Measurements from ENCODE around the gene ADTRP. TPM values are rescaled to one million over a fixed set of nuclear protein-coding genes. Genes with fewer than 3 reads are reported as not detected.

The ADTRP gene
- total RNA-seq, 2 donors from 2014 or later = 56.6 to 79.9 TPM

GRCh38 chr6:11714798-11715285, 63.8 kb downstream of the ADTRP start:
- no peak for TF ChIP-seq CTCF (IDR thresholded peaks at IDR 0.05)
- intact Hi-C loops (cut with DNase I) = no loop called here
- Histone ChIP-seq H3K9ac (ENCODE audit: low read depth in 2 of 2, low read length in 2 of 2) (no peak overlapping the region), H3K27ac (no peak overlapping the region), H3K36me3 (no peaks in the 10 kb centered on the region), H3K4me1 (no peaks in the 10 kb centered on the region), H3K4me3 (no peak overlapping the region), H3K9me3 (no peaks in the 10 kb centered on the region), H3K27me3 (no peaks in the 10 kb centered on the region)
- no peak for DNase-seq

DNA sequence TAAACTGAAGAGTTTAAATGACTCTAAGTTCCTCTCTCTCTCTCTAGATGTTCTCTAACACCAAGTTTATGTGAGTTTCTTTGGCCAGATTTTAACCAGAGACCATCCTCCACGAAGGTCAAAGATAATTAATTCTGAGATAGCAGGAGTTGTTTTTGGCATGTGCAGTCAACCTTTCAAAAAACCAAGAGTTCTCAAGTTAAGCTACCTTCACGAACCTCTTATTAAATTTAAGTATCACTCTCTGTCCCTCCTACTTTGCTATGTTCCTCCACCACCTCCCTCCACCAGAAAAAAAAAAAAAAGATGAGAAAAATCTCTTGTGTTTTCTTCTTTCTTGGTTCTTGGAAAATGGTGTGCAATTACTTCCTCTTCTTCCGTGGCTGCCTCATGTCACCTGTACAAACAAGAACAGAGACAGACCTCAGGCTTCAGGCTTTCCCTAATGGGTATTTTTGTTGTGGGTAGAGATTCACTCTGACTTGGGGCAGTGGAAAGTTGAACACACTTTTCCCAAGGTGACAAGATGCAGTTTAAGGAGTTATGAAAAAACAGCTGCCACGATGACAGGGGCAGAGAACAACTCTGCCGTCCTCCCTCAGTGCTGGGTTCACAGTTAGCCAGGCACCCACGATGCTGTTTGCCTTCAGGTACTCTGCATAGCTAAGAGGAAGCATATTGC, 64.3 kb downstream of the ADTRP start:
- Histone ChIP-seq H3K27ac (no peak overlapping the region), H3K9ac (ENCODE audit: low read depth in 2 of 2, low read length in 2 of 2) (no peak overlapping the region), H3K36me3 (no peaks in the 10 kb centered on the region), H3K9me3 (no peaks in the 10 kb centered on the region), H3K27me3 (no peaks in the 10 kb centered on the region), H3K4me3 (no peak overlapping the region), H3K4me1 (no peaks in the 10 kb centered on the region)
- TF ChIP-seq CTCF (IDR thresholded peaks at IDR 0.05) = no peak
- intact Hi-C loops (cut with DNase I) = no loop called here
- peak; percentile 10 for DNase-seq

DNA sequence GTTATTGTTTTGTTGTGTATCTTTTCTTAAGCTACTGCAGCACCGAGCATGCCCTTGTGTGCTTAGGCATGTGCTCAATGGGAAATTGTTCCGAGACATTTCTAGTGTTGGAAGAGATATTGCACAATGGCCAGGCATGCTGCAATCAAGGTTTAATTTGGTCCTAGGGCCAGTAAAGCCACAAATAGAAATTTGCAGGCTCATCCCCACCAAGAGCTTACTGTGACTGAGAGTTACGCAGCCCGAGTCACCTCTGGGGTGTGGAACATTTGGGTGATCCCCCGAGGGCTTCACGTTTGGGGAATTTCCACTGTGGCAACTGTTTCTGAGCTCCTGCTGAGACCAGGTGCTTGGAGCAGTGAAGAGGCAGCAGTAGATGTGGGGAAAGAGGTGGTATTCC, 65.8 kb downstream of the ADTRP start:
- Histone ChIP-seq H3K4me3 (no peak overlapping the region), H3K9ac (ENCODE audit: low read depth in 2 of 2, low read length in 2 of 2) (no peak overlapping the region), H3K36me3 (no peaks in the 10 kb centered on the region), H3K27ac (no peak overlapping the region), H3K9me3 (no peaks in the 10 kb centered on the region), H3K27me3 (no peaks in the 10 kb centered on the region), H3K4me1 (no peaks in the 10 kb centered on the region)
- intact Hi-C loops (cut with DNase I) = no loop called here
- no peak for TF ChIP-seq CTCF (IDR thresholded peaks at IDR 0.05)
- peak; percentile 16 for DNase-seq

GRCh38 chr6:11711984-11712711, 66.5 kb downstream of the ADTRP start:
- no peak overlapping the region for H3K4me3 ChIP-seq
- no peak overlapping the region for H3K9ac ChIP-seq (ENCODE audit: low read depth in 2 of 2, low read length in 2 of 2)
- no peaks in the 10 kb centered on the region for H3K27me3 ChIP-seq
- intact Hi-C loops (cut with DNase I) = no loop called here
- no peak overlapping the region for H3K27ac ChIP-seq
- H3K9me3 ChIP-seq = no peaks in the 10 kb centered on the region
- H3K36me3 ChIP-seq = no peaks in the 10 kb centered on the region
- no peak for DNase-seq
- TF ChIP-seq CTCF (IDR thresholded peaks at IDR 0.05) = no peak
- H3K4me1 ChIP-seq = no peaks in the 10 kb centered on the region

GRCh38 chr6:11711003-11711983, 67.3 kb downstream of the ADTRP start:
- H3K27me3 ChIP-seq = no peaks in the 10 kb centered on the region
- H3K9me3 ChIP-seq = no peaks in the 10 kb centered on the region
- no peaks in the 10 kb centered on the region for H3K4me1 ChIP-seq
- DNase-seq = no peak
- no peak overlapping the region for H3K4me3 ChIP-seq
- intact Hi-C loops (cut with DNase I) = no loop called here
- no peaks in the 10 kb centered on the region for H3K36me3 ChIP-seq
- no peak for TF ChIP-seq CTCF (IDR thresholded peaks at IDR 0.05)
- no peak overlapping the region for H3K9ac ChIP-seq (ENCODE audit: low read depth in 2 of 2, low read length in 2 of 2)
- no peak overlapping the region for H3K27ac ChIP-seq
